WERI-Rb-1 (cell line): ENCODE results near the gene STX3.
A peak's percentile ranks its signal among the peaks of the same experiment; 100 is the strongest.

Source experiments
- DNase-seq: peaks from one replicate; pipeline ENCODE4 v3.0.0-alpha.2; 2020
- H3K27ac ChIP-seq: fragments of 250-450 bp; sonication (Bioruptor Pico); 2 replicates; pipeline ENCODE4 v1.5.1; 2020; ENCODE audit warnings: mild to moderate bottlenecking, moderate library complexity
- H3K27me3 ChIP-seq: fragments of 250-450 bp; sonication (Bioruptor Pico); 2 replicates; pipeline ENCODE4 v1.5.1; 2021; ENCODE audit warnings: mild to moderate bottlenecking, low read depth, moderate library complexity; ENCODE audit not compliant: insufficient read depth, severe bottlenecking
- H3K36me3 ChIP-seq: fragments of 250-450 bp; sonication (Bioruptor Pico); 2 replicates; pipeline ENCODE4 v1.5.1; 2020; ENCODE audit warnings: mild to moderate bottlenecking, moderate library complexity
- H3K4me3 ChIP-seq: 2 replicates; pipeline ENCODE4 v1.5.1; 2011; ENCODE audit warnings: low read depth, mild to moderate bottlenecking, control low read depth, low read length
- H3K9me3 ChIP-seq: fragments of 250-450 bp; sonication (Bioruptor Pico); 2 replicates; pipeline ENCODE4 v1.5.1; 2021; ENCODE audit warnings: mild to moderate bottlenecking, moderate library complexity; ENCODE audit not compliant: severe bottlenecking
- CTCF ChIP-seq: IDR thresholded peaks from 2 replicates; pipeline ENCODE4 v1.5.1; 2011; ENCODE audit warnings: low read depth, mild to moderate bottlenecking, control low read depth, inconsistent platforms, low read length

Gene STX3

GRCh38 chr11:59754494-59754858, 700 bp upstream of the STX3 start:
- Histone ChIP-seq H3K27ac (peak overlapping the region; percentile 95), H3K27me3 (no peaks in the 10 kb centered on the region), H3K9me3 (no peaks in the 10 kb centered on the region), H3K36me3 (peaks cover 23% of the 10 kb centered on the region), H3K4me3 (peak overlapping the region; percentile 94)
- no peak for DNase-seq
- TF ChIP-seq CTCF: no peak

DNA sequence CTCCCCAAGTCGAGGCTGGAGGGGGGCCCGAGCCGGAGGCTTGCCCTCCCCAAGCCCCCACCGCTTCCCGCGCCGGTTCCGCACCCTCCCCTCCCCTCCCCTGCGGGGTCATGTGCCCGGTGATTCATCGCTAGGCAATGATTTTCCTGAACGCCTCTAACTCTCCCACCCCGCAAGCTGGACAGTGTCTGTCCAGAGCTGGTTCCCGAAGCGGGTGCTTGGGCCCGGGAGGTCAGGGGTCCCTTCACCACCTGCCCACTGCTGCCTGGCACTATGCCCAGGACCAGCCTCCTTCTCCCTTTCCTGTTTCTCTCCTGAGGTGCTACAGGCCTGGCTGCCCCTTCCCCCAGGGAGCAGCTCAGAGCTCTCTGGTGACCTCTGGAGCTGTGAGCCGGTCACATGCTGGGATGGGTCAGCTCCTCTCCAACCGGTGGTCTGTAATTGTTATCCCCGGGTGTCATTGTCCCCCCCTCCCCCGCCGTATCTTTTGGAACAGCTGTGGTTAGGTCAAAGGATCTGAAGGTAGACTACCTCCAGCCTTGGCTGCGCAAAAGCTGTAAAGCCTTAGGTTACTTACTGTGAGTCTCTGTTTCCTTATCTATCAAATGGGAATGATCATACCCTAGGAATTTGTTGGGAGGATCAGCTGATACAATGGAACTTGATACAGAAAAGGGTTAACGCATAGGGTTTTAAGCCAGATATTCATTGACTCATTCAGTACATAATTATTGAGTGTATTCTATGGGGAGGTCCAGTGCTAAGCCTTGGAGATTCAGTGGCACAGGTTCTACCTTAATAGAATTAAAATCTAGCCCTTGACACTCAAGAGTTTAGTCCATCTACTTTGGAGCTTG, 753 bp downstream of the STX3 start:
- DNase-seq: peak; percentile 61
- Histone ChIP-seq H3K27me3 (no peaks in the 10 kb centered on the region), H3K36me3 (peaks cover 30% of the 10 kb centered on the region), H3K4me3 (peak overlapping the region; percentile 94), H3K9me3 (no peaks in the 10 kb centered on the region), H3K27ac (peak overlapping the region; percentile 95)
- TF ChIP-seq CTCF: peak; percentile 29; the same call in 1 of the 2 replicates

GRCh38 chr11:59756558-59756840, 1.3 kb downstream of the STX3 start:
- peaks cover 34% of the 10 kb centered on the region for H3K36me3 ChIP-seq
- TF ChIP-seq CTCF: no peak
- no peak for DNase-seq
- H3K4me3 ChIP-seq: peak overlapping the region; percentile 94
- no peaks in the 10 kb centered on the region for H3K27me3 ChIP-seq
- peak overlapping the region; percentile 95 for H3K27ac ChIP-seq
- no peaks in the 10 kb centered on the region for H3K9me3 ChIP-seq

DNA sequence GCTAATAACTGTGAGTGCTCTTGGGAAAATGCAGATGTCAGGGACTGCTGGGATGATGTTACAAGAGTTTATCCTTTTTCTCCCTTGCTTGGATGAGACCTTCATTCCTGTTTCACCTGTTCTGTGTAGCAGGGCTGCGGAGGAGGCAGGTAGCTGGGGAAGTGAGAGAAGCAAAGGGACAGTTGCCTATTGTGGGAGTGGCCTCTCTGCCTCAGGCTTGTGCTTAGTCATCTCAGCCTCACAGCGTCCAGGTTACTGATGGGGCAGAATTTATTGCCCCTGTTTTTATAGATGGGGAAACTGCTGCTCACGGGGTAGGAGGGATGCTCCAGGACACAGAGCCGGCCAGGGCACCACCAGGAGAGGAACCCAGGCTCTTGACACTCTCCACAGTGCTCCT, 1.7 kb downstream of the STX3 start:
- peak overlapping the region; percentile 94 for H3K4me3 ChIP-seq
- no peak for DNase-seq

GRCh38 chr11:59758401-59759037, 3.3 kb downstream of the STX3 start:
- TF ChIP-seq CTCF: no peak
- Histone ChIP-seq H3K27me3 (no peaks in the 10 kb centered on the region), H3K9me3 (no peaks in the 10 kb centered on the region), H3K4me3 (peak overlapping the region; percentile 20), H3K36me3 (peaks cover 46% of the 10 kb centered on the region), H3K27ac (peak overlapping the region; percentile 95)
- no peak for DNase-seq

More for the DNA sequence above, 1.7 kb downstream of the STX3 start:
- no peaks in the 10 kb centered on the region for H3K9me3 ChIP-seq
- peaks cover 34% of the 10 kb centered on the region for H3K36me3 ChIP-seq
- no peaks in the 10 kb centered on the region for H3K27me3 ChIP-seq
- peak overlapping the region; percentile 95 for H3K27ac ChIP-seq
- TF ChIP-seq CTCF: no peak
